Left lung (tissue), 10 donors: Measurements from ENCODE around the gene NDUFS7. TPM values are rescaled to one million over a fixed set of nuclear protein-coding genes. Genes with fewer than 3 reads are reported as not detected.

Experiments
- ATAC-seq: fragments of 200-7000 bp; cut with Tn5 transposase; one replicate; pipeline ENCODE4 v1.9.1; 2020; ENCODE audit warnings: moderate library complexity
- DNase-seq, 4 donors: peaks; one replicate each; pipeline ENCODE4 v3.0.0-alpha.2; 2013 to 2020
- H3K27ac ChIP-seq, 2 donors: fragments of 200-600 bp; sonication (generic) in 1 of 2; one replicate each; pipeline versions ENCODE4 v1.5.0 to v1.8.0; 2020 to 2021
- H3K27me3 ChIP-seq, 2 donors: fragments of 200-600 bp; sonication (generic) in 1 of 2; one replicate each; pipeline versions ENCODE4 v1.5.0 to v1.8.0; 2020 to 2021
- H3K36me3 ChIP-seq, 2 donors: fragments of 200-600 bp; sonication (generic) in 1 of 2; one replicate each; pipeline versions ENCODE4 v1.5.0 to v1.8.0; 2020 to 2021
- H3K4me1 ChIP-seq, 2 donors: fragments of 200-600 bp; one replicate each; pipeline ENCODE4 v1.8.0; 2021
- H3K4me3 ChIP-seq, 2 donors: fragments of 200-600 bp; sonication (generic) in 1 of 2; one replicate each; pipeline versions ENCODE4 v1.5.0 to v1.8.0; 2020 to 2021; ENCODE audit warnings: mild to moderate bottlenecking in 1 of 2
- H3K9me3 ChIP-seq, 2 donors: fragments of 200-600 bp; sonication (generic) in 1 of 2; one replicate each; pipeline versions ENCODE4 v1.5.0 to v1.8.0; 2020 to 2021
- CTCF ChIP-seq, 2 donors: fragments of 200-600 bp; sonication (generic) in 1 of 2; IDR thresholded peaks; one replicate each; pipeline versions ENCODE4 v1.5.0 to v1.8.0; 2021; ENCODE audit warnings: antibody characterized with exemption in 2 of 2
- intact Hi-C, 2 donors: fragments of 100-400 bp; cut with DNase I; formaldehyde crosslinking; loops; one replicate each; pipeline versions ENCODE4 v1.11.2 to v1.14.2; 2022
- polyA plus RNA-seq, 6 donors: library from polyadenylated mRNA; unstranded; fragments of 120-200 nt; gene quantifications; one replicate each; pipeline ENCODE4 v1.2.1, GENCODE V29; 2013; ENCODE audit not compliant: insufficient read length in 6 of 6
- total RNA-seq, 2 donors: library from RNA; stranded (reverse); fragmentation: NEBNext Ultra II Directional; extraction: Animal tissue kit (Norgen Biotek cat#: 25700); gene quantifications; one replicate each; pipeline ENCODE4 v1.2.1, GENCODE V29; 2021
- donor health status: DM: no; HTN: yes; CAD: no.
- donor health status: DM: no; HTN: no; CAD: no.

NDUFS7 gene
- total and polyA plus RNA-seq, 8 donors, result 30.3 to 85.4 (median 42.0) TPM

- no peak for DNase-seq
- intact Hi-C loops, result no loop called here
- H3K36me3 ChIP-seq, result no peaks in the 10 kb centered on the region
These were observed 18.8 kb downstream of the NDUFS7 start for GRCh38 chr19:1402411-1403070.

GRCh38 chr19:1406774-1407527 is 23.2 kb downstream of the NDUFS7 start:
- ATAC-seq (peak; percentile 89), DNase-seq (peak; percentile 99 to 100 (median 99))
- no peaks in the 10 kb centered on the region for H3K9me3 ChIP-seq
- no peak for TF ChIP-seq CTCF (IDR thresholded peaks at IDR 0.05)
- intact Hi-C loops, result no loop called here
- H3K27ac ChIP-seq, result peak overlapping the region; percentile 71 to 94
- peaks cover 0 to 7% of the 10 kb centered on the region in 2 donors for H3K36me3 ChIP-seq
- peak overlapping the region; percentile 37 to 97 for H3K4me3 ChIP-seq
- H3K27me3 ChIP-seq, result peaks cover 0 to 22% of the 10 kb centered on the region in 2 donors
- H3K4me1 ChIP-seq, result peaks cover 34 to 67% of the 10 kb centered on the region in 2 donors

More at GRCh38 chr19:1402411-1403070, 18.8 kb downstream of the NDUFS7 start:
- H3K4me3 ChIP-seq, result no peak overlapping the region
- no peaks in the 10 kb centered on the region for H3K9me3 ChIP-seq
- no peak for TF ChIP-seq CTCF (IDR thresholded peaks at IDR 0.05)
- H3K27me3 ChIP-seq, result peaks cover 0 to 59% of the 10 kb centered on the region in 2 donors
- H3K27ac ChIP-seq, result no peak overlapping the region
- H3K4me1 ChIP-seq, result peaks cover 10 to 45% of the 10 kb centered on the region in 2 donors
- no peak for ATAC-seq

- TF ChIP-seq CTCF (IDR thresholded peaks at IDR 0.05), result no peak
- intact Hi-C loops, result no loop called here
- Histone ChIP-seq H3K4me3 (peak within 1 kb of the TSS; percentile 91 to 97), H3K27ac (peak within 1 kb of the TSS; percentile 90 to 94), H3K4me1 (peaks cover 42 to 67% of the 10 kb centered on the region in 2 donors), H3K36me3 (peaks cover 0 to 10% of the 10 kb centered on the region in 2 donors), H3K9me3 (no peaks in the 10 kb centered on the region), H3K27me3 (peaks cover 0 to 14% of the 10 kb centered on the region in 2 donors)
- no peak for ATAC-seq
- peak in 1 of 4 donors; percentile 89 for DNase-seq
These were observed 24.0 kb downstream of the NDUFS7 start, which contains the start of gene DAZAP1 for GRCh38 chr19:1407528-1408299. Gene DAZAP1, plus strand, starts transcription at chr19:1407586. Its CDS starts 188 bp downstream, at chr19:1407774.

GRCh38 chr19:1408300-1409203 is 24.8 kb downstream of the NDUFS7 start:
- Histone ChIP-seq H3K4me3 (peak overlapping the region; percentile 91 to 97), H3K27ac (peak overlapping the region; percentile 90 to 94), H3K36me3 (peaks cover 5 to 18% of the 10 kb centered on the region in 2 donors), H3K27me3 (peaks cover 0 to 6% of the 10 kb centered on the region in 2 donors), H3K9me3 (no peaks in the 10 kb centered on the region), H3K4me1 (peaks cover 44 to 72% of the 10 kb centered on the region in 2 donors)
- intact Hi-C loops, result no loop called here
- ATAC-seq (peak; percentile 42), DNase-seq (peak in 3 of 4 donors; percentile 50 to 89 (median 71))
- TF ChIP-seq CTCF (IDR thresholded peaks at IDR 0.05), result no peak
